ES-I3 (cell line): Measurements from ENCODE around the gene CAPN5.

Source experiments
- H3K36me3 ChIP-seq: 2 replicates; pipeline ENCODE4 v1.6.1; 2013; ENCODE audit warnings: mild to moderate bottlenecking, low read length, control low read depth, moderate library complexity; ENCODE audit not compliant: insufficient read depth
- H3K4me1 ChIP-seq: 2 replicates; pipeline ENCODE4 v1.6.1; 2013; ENCODE audit warnings: mild to moderate bottlenecking, control low read depth, low read length; ENCODE audit not compliant: insufficient read depth
- H3K9ac ChIP-seq: 2 replicates; pipeline ENCODE4 v1.6.1; 2013; ENCODE audit warnings: low read depth, mild to moderate bottlenecking, low read length, moderate library complexity
- H3K9me3 ChIP-seq: 2 replicates; pipeline ENCODE4 v1.6.1; 2013; ENCODE audit warnings: mild to moderate bottlenecking, low read length, moderate library complexity; ENCODE audit not compliant: control insufficient read depth, insufficient read depth

The CAPN5 gene

DNA sequence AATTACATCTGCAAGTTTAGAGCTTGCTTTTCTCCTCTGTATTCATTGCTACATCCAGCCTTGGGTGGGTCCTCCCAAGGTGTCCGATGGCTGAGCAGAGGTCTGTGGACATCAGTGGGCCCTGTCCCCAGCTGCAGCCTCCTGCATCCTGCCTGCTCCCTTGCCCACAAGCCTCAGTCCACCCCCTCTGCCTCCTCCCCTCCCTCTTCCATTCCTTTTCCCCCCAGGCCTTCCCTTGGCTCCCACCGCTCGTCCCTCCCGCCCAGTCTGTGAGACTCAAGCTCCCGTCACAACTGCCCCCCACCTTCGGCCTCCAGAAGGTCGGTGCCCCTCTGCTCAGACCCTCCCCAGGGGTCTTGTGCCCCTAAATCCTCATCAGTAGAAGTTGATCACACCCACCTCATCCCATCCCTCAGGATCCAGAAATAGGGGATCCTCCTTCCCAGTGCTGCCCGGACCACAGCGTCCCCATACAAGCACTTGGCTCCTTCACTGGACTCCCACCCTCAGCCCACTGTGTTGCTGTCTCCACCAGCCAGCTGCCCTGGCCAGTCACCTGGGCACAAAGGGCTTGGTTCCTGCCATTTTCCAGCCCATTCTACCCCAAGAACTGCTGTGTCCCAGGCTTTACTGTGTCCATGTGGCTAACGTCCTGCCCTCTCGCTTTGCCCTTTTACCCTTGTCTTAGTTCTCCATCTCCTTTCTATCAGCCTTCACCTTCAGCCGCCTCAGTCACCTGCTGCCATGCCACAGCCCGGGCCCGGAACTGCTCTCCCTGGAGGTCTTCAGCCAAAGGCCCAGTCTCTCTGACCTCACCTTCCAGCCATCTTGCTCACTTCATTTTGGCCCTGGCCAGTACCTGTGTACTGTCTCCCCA, 33.6 kb downstream of the CAPN5 start:
- Histone ChIP-seq H3K9me3 (peaks cover 2% of the 10 kb centered on the region; the same call in 1 of the 2 replicates), H3K9ac (no peak overlapping the region), H3K36me3 (no peaks in the 10 kb centered on the region; the same call in 1 of the 2 replicates), H3K4me1 (no peaks in the 10 kb centered on the region)

- no peaks in the 10 kb centered on the region; the same call in 1 of the 2 replicates for H3K36me3 ChIP-seq
- peaks cover 2% of the 10 kb centered on the region; the same call in 1 of the 2 replicates for H3K9me3 ChIP-seq
- no peak overlapping the region for H3K9ac ChIP-seq
- no peaks in the 10 kb centered on the region for H3K4me1 ChIP-seq
Observed at GRCh38 chr11:77101043-77101537, 34.3 kb downstream of the CAPN5 start.

DNA sequence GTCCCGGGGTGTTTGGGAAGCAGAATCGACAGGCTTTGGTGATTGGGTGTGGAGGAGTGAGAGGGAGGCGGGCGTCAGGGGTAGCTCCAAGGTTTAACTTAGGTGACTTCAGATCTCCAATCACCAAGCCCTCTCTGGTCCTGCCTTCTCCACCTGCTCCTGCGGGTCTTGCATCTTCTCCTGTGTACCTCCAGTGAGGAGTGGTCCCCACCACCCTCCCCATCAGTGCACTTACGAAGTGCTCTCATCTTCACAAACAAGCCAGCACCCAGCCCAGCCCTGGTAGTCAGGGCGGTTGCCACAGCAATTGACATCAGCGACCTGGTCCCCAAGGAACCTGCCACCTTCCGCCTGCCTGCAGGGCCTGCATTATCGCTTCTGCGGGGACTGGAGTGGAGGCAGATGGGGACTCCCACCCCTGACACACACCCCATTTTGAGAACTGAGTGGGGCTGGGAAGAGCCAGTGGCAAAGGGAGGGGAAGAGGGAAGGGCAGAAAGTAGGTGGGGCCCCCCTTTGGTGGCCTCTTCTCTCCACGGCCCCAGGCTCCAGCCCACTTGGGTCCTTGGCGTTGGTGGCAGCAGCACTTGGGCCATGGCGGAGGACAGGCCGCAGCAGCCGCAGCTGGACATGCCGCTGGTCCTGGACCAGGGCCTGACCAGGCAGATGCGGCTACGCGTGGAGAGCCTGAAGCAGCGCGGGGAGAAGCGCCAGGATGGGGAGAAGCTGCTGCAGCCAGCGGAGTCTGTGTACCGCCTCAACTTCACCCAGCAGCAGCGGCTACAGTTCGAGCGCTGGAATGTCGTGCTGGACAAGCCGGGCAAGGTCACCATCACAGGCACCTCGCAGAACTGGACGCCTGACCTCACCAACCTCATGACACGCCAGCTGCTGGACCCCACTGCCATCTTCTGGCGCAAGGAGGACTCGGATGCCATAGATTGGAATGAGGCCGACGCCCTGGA, 35.8 kb downstream of the CAPN5 start, which contains the start of gene OMP:
OMP (plus strand) TSS at position 595 of the 965 bp plus-strand sequence; CDS start at position 595, 0 bp downstream.
- H3K4me1 ChIP-seq: no peaks in the 10 kb centered on the region
- no peaks in the 10 kb centered on the region; the same call in 1 of the 2 replicates for H3K36me3 ChIP-seq
- H3K9me3 ChIP-seq: no peaks in the 10 kb centered on the region
- no peak within 1 kb of the TSS for H3K9ac ChIP-seq

DNA sequence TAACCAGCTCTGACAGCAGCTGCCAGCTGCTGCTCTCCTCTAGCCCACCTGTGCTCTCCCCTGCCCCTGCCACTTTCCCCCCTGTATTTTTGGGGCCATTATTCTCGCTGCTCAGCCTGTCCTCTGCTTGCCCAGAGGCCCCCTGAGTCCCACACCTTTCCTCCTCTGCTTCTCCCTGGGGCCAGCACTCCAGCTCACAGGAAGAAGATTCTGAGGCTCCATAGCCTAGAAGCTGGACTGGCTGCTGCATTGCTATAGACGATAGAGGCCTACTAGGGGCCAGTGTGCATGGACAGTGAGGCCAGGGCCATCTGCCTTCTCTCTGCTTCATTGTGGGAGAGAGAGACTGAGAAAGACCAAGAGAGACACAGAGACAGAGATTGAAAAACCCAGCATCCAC, 36.5 kb downstream of the CAPN5 start:
- Histone ChIP-seq H3K9me3 (no peaks in the 10 kb centered on the region), H3K36me3 (no peaks in the 10 kb centered on the region; the same call in 1 of the 2 replicates), H3K9ac (no peak overlapping the region), H3K4me1 (no peaks in the 10 kb centered on the region)

- no peaks in the 10 kb centered on the region for H3K4me1 ChIP-seq
- no peak overlapping the region for H3K9ac ChIP-seq
- H3K9me3 ChIP-seq: no peaks in the 10 kb centered on the region
- H3K36me3 ChIP-seq: no peaks in the 10 kb centered on the region; the same call in 1 of the 2 replicates
Observed at GRCh38 chr11:77104727-77105126, 38.0 kb downstream of the CAPN5 start.

DNA sequence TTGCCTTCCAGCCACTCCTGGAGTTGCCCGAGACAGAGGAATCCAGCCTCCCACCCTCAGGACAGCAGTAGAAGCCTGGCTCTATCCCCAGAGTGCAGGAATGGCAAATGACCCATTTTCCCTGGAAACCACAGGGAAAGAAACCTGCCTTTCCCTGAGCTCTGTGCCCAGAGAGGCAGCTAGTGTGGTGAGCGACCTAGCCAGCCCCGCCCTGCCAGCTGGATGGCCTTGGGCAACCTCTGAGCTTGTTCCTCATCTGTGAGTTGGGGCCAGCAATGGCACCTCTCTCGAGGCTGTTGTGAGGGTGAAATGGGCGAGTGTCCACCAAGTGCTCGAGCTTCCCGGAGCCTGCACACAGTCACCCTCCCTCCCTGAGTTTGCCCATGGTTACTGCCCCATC, 39.5 kb downstream of the CAPN5 start:
- Histone ChIP-seq H3K9me3 (no peaks in the 10 kb centered on the region), H3K4me1 (no peaks in the 10 kb centered on the region), H3K9ac (no peak overlapping the region), H3K36me3 (no peaks in the 10 kb centered on the region; the same call in 1 of the 2 replicates)

DNA sequence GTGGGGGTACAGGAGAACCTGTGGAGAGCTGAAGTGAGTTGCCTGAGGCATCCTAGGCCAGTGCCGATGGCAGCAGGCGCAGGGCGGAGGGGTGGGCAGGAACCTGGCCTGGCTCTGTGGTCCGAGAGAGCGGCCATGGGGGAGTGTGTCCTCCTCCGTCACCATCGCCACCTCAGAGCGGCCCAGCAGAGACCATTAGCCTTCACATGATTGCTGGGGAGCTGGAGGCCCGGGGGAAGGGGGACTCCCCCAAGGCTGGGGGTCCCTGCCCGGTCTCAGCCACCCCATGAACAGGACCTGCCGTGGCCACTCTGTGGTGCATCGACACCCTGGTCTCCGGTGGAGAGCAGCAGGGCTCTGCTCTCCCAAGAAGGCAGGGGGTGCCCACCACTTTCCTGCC, 40.0 kb downstream of the CAPN5 start:
- H3K9me3 ChIP-seq: no peaks in the 10 kb centered on the region
- no peaks in the 10 kb centered on the region; the same call in 1 of the 2 replicates for H3K36me3 ChIP-seq
- H3K4me1 ChIP-seq: no peaks in the 10 kb centered on the region
- no peak overlapping the region for H3K9ac ChIP-seq

- Histone ChIP-seq H3K9me3 (no peaks in the 10 kb centered on the region), H3K9ac (no peak overlapping the region), H3K36me3 (no peaks in the 10 kb centered on the region; the same call in 1 of the 2 replicates), H3K4me1 (no peaks in the 10 kb centered on the region; the same call in 1 of the 2 replicates)
Observed at GRCh38 chr11:77107950-77108349, 41.2 kb downstream of the CAPN5 start.

DNA sequence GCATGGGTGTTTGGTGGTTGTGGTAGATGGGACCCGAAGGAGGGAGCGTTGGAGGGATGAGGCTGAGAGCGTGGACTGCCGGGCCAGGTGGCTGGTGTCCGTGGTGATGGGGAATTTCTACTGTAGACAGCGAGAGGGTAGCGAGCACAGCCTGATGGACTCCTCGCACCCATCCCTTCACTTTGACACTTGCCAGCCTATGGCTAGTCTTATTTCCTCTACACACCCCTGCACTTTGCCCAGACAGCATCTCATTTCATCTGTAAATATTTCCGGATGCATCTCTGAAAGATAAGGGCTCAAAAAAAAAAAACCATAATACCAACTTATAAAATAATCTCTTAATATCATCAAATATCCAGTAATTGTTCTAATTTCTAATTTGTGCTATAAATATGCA, 41.7 kb downstream of the CAPN5 start:
- H3K36me3 ChIP-seq: no peaks in the 10 kb centered on the region; the same call in 1 of the 2 replicates
- H3K4me1 ChIP-seq: peaks cover 4% of the 10 kb centered on the region; the same call in 1 of the 2 replicates
- no peaks in the 10 kb centered on the region for H3K9me3 ChIP-seq
- H3K9ac ChIP-seq: no peak overlapping the region

GRCh38 chr11:77109236-77110019, 42.7 kb downstream of the CAPN5 start:
- H3K4me1 ChIP-seq: peaks cover 6% of the 10 kb centered on the region; the same call in 1 of the 2 replicates
- no peak overlapping the region for H3K9ac ChIP-seq

DNA sequence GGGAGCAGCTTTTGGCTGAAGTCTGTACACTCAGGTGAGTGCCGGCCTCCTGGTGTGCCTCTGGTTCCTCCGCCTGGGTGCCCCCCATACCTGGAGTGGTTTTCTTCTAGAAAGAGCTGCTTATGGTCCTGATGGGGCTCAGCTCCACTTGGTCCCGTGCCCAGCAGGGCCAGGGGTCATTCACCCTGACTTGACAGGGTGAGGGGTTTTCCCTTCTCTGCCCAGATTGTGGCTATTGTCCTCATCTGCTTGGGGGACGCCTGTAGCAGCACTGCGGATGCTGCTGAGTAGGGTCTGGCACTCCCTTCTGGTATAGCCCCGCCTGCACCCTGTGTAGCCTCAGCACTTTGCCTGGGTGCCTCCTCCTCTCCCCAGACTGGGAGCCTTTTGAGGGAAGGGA, 44.1 kb downstream of the CAPN5 start:
- Histone ChIP-seq H3K4me1 (peaks cover 6% of the 10 kb centered on the region; the same call in 1 of the 2 replicates), H3K36me3 (no peaks in the 10 kb centered on the region), H3K9ac (no peak overlapping the region), H3K9me3 (no peaks in the 10 kb centered on the region)

More at GRCh38 chr11:77109236-77110019, 42.7 kb downstream of the CAPN5 start:
- no peaks in the 10 kb centered on the region for H3K36me3 ChIP-seq
- no peaks in the 10 kb centered on the region for H3K9me3 ChIP-seq

DNA sequence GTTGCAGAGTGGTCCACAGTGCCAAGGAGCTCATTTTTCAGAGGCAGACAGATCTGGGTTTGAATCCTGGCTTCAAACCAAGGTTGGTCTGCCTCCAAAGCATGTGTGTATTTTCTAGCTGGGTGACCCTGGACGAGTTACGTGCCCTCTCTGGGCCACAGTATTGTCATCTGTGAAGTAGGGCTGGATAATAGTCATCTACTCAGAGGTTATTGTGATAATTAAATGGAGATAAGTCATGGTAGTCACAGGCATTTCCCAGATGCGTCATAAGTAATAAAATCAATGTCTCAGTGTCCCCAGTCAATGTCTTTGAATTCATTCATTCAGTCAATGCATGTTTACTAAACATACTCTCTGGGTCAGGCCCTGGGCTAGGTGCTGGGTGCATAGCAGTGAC, 44.5 kb downstream of the CAPN5 start:
- Histone ChIP-seq H3K9me3 (no peaks in the 10 kb centered on the region), H3K9ac (no peak overlapping the region), H3K36me3 (no peaks in the 10 kb centered on the region), H3K4me1 (peaks cover 6% of the 10 kb centered on the region; the same call in 1 of the 2 replicates)

DNA sequence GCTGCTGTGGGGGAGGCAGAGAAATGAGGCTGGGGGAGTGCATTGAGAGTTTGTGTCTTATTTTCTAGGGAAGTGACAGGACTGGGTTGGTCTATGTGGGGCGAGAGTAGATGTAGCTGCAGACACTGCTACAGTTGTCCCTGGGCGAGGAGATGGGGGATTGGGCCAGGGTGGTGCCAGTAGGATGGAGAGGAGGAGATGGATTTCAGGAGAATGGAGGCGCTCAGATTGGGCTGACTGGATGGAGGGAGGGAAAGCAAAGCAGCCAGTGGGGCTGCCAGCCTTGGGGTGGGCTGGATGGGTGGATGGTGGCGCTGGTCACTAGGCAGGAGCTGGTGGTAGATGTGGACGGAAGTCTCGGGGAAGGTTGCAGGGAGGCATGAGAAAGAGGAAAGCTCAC, 45.2 kb downstream of the CAPN5 start:
- H3K36me3 ChIP-seq: no peaks in the 10 kb centered on the region
- no peak overlapping the region for H3K9ac ChIP-seq
- no peaks in the 10 kb centered on the region for H3K9me3 ChIP-seq
- peaks cover 6% of the 10 kb centered on the region; the same call in 1 of the 2 replicates for H3K4me1 ChIP-seq
